Activated CD4-positive, alpha-beta T cell treated with anti-CD3 and anti-CD28 coated beads for 1 hour (primary cell): Measurements from ENCODE around the gene NDUFB2.

ENCODE experiments used
- DNase-seq: peaks from one replicate; pipeline ENCODE4 v3.0.0-alpha.2; 2020

The NDUFB2 gene

GRCh38 chr7:140745266-140746058, 49.0 kb downstream of the NDUFB2 start:
- DNase-seq: no peak

GRCh38 chr7:140746751-140747150, 50.2 kb downstream of the NDUFB2 start:
- no peak for DNase-seq

GRCh38 chr7:140752533-140752932, 56.0 kb downstream of the NDUFB2 start:
- DNase-seq: no peak

- DNase-seq: no peak
These were observed 58.0 kb downstream of the NDUFB2 start for GRCh38 chr7:140754506-140754905.
